OCI-LY3 (cell line): ENCODE measurements around the gene GEMIN2.

Experiments used
- EZH2phosphoT487 ChIP-seq: fragments of 200-600 bp; shearing (Covaris generic); IDR thresholded peaks from 2 replicates; pipeline ENCODE4 v1.6.1; 2018; ENCODE audit warnings: antibody characterized with exemption, mixed run types, low read depth
- TF ChIP-seq, protein P1 (sequence below): fragments of 200-600, 300-600 bp; sonication (generic); IDR thresholded peaks from 2 replicates; pipeline ENCODE4 v1.5.1; 2014; ENCODE audit warnings: antibody characterized with exemption, low read length, low read depth

DNA sequence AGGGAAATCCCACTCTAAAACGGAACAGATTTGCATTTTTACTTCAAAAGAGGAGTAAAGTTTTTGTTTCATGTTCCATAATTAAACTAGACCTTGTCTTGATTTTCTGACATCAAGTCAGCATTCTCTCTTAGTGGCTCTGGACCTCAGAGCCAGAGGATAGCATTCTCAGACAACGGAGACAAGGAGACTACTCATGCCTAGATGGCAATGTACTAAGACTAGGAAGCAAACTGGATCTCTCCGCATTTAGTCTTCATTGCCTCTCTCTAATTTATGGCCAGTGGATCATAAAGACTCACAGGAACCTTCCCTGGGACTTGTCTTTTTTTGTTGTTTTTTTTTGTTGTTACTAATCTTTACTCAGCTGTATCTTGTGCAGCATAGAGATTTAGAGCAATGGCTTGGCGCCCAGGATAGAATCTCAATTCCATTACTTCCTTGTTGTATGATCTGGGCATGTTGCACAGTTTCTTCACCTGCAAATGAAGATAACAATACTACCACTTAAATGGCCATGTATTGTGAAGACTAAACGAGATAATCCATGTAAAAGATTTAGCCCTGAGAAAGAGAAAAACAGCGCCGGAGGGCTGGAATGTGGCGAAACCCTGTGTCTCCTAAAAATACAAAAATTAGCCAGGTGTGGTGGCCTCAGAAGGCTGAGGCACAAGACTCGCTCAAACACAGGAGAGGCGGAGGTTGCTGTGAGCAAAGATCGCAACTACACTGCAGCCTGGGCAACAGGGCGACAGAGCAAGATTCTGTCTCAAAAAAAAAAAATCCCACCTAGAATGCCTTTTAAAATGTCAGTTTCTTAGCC, 4.0 kb upstream of the GEMIN2 start:
- TF ChIP-seq, protein P1, sequence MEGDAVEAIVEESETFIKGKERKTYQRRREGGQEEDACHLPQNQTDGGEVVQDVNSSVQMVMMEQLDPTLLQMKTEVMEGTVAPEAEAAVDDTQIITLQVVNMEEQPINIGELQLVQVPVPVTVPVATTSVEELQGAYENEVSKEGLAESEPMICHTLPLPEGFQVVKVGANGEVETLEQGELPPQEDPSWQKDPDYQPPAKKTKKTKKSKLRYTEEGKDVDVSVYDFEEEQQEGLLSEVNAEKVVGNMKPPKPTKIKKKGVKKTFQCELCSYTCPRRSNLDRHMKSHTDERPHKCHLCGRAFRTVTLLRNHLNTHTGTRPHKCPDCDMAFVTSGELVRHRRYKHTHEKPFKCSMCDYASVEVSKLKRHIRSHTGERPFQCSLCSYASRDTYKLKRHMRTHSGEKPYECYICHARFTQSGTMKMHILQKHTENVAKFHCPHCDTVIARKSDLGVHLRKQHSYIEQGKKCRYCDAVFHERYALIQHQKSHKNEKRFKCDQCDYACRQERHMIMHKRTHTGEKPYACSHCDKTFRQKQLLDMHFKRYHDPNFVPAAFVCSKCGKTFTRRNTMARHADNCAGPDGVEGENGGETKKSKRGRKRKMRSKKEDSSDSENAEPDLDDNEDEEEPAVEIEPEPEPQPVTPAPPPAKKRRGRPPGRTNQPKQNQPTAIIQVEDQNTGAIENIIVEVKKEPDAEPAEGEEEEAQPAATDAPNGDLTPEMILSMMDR, result no peak
- TF ChIP-seq EZH2phosphoT487, result no peak
